NB4 (cell line): ENCODE measurements around the gene PLCB3.

ENCODE experiments used
- CTCF ChIP-seq: IDR thresholded peaks from one replicate; pipeline ENCODE4 v1.5.1; 2012; ENCODE audit warnings: low read depth, low read length
- POLR2A ChIP-seq: IDR thresholded peaks from 2 replicates; pipeline ENCODE4 v1.6.1; 2011; ENCODE audit warnings: mild to moderate bottlenecking; ENCODE audit not compliant: insufficient read length; ENCODE audit errors: extremely low read depth

GRCh38 chr11:64206457-64207255, 44.7 kb upstream of the PLCB3 start, which contains the start of gene FERMT3:
- no peak for TF ChIP-seq CTCF
- peak; percentile 61 for TF ChIP-seq POLR2A
